Type B pancreatic cell (in vitro differentiated cells): ENCODE results near the gene PLA2G10. TPM values are rescaled to one million over a fixed set of nuclear protein-coding genes. Genes with fewer than 3 reads are reported as not detected.
"Not testable (repeated sequence)": the region's sequence is repeated elsewhere in the genome, so short reads cannot be mapped to it uniquely, and the experiment has no call there.

Experiments used
- DNase-seq: peaks from one replicate; pipeline ENCODE4 v3.0.0; 2021; ENCODE audit warnings: mixed read lengths; ENCODE audit not compliant: unreplicated experiment; ENCODE audit errors: extremely low spot score
- H3K27ac Mint-ChIP-seq: 2 replicates; pipeline ENCODE4 v1.8.0; 2021; ENCODE audit warnings: mild to moderate bottlenecking, mixed read lengths
- H3K27me3 Mint-ChIP-seq: 2 replicates; pipeline ENCODE4 v1.8.0; 2021; ENCODE audit warnings: mixed read lengths
- H3K36me3 Mint-ChIP-seq: 2 replicates; pipeline ENCODE4 v1.8.0; 2021; ENCODE audit warnings: mixed read lengths
- H3K4me1 Mint-ChIP-seq: one replicate; pipeline ENCODE4 v1.8.0; 2021; ENCODE audit warnings: mixed read lengths; ENCODE audit not compliant: unreplicated experiment
- H3K4me3 Mint-ChIP-seq: 2 replicates; pipeline ENCODE4 v1.8.0; 2021; ENCODE audit warnings: mild to moderate bottlenecking, mixed read lengths
- H3K9me3 Mint-ChIP-seq: 2 replicates; pipeline ENCODE4 v1.8.0; 2021; ENCODE audit warnings: mixed read lengths
- long read RNA-seq: library from polyadenylated mRNA; unstranded; transcript quantifications from one replicate; pipeline ENCODE4 v2.0.0, GENCODE V29; 2020
- total RNA-seq: library from RNA; stranded (reverse); gene quantifications from 2 replicates; pipeline ENCODE4 v1.2.1, GENCODE V29; 2021; ENCODE audit warnings: low replicate concordance

The PLA2G10 gene, protein sequence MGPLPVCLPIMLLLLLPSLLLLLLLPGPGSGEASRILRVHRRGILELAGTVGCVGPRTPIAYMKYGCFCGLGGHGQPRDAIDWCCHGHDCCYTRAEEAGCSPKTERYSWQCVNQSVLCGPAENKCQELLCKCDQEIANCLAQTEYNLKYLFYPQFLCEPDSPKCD
- 1.3 TPM in 1 of 2 replicates, not detected in the other for total RNA-seq
- long read RNA-seq, partial matches to known transcripts = 0 of 1 reads
- long read RNA-seq, other reads (novel, unspliced or antisense) = 0 of 1 reads

DNA sequence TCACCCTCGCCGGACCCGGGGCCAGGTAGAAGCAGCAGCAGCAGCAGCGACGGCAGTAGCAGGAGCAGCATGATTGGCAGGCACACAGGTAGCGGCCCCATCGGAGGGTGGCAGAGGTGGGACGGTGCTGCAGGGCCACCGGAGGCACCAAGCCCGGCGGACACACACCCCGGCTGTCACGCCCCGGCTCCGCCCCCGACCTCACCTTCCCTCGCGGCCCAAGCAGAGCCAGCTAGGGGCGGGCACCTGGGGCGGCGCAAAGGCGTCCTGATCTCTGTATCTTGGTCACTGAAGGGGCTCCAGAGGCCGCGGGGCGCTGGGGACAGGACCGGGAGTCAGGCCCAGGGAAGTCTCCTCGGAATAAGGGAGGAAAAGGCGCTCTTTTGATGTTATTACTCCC is at the start of gene PLA2G10:
Gene PLA2G10 (minus strand): TSS at position 180 of the 400 bp plus-strand sequence. CDS start 79 bp downstream, at position 101.
- H3K4me3 Mint-ChIP-seq, DNase-seq, H3K27me3 Mint-ChIP-seq, H3K36me3 Mint-ChIP-seq, H3K4me1 Mint-ChIP-seq, H3K9me3 Mint-ChIP-seq, H3K27ac Mint-ChIP-seq: not testable (repeated sequence)

DNA sequence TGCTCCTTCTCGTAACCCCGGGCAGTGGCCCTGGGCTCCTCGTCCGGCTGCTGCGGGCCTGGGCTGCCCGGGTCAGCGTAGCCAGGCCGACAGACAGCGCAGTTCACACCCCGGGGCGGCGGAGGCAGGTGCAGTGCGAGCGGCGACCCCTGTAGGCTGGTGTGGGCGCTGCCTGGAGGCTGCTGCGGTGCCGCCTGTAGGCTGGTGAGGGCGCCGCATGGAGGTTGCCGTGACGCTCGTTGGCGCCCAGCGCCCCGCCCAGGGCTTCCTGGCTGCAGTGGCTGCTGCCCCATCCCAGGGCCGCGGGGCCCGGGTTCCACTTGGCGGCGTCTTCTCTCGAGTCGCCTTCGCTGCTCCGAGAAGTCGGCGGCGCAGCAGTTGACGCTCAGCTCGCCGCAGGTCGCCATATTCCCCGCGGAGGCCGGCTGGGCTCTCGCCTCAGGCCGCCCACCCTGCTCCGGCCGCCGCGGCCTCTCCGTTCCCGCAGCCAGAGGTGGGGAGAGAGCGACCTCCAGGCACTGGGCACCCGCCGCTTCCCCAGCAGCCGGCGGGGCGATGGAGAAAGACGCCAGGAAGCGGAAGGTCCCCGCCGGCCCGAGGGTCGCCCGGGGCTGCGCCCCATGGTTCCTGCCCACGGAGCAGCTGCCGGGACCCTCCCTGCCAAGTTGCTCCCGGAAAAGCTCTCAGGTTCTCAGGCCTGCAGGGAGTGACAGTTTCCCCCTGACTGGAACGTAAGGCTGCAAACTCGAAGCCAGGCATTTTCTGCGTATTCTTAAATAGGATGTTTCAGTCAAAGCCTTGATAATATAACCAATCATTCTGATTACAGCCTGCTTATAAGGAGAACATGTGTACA is 48.4 kb upstream of the PLA2G10 start, which contains the start of gene NPIPA2:
Gene NPIPA2 (plus strand): TSS at position 261 of the 856 bp plus-strand sequence. CDS start 5,533 bp downstream, outside the sequence.
- not testable (repeated sequence) for H3K27ac Mint-ChIP-seq, H3K4me3 Mint-ChIP-seq, H3K36me3 Mint-ChIP-seq, H3K9me3 Mint-ChIP-seq, H3K27me3 Mint-ChIP-seq, H3K4me1 Mint-ChIP-seq, DNase-seq

DNA sequence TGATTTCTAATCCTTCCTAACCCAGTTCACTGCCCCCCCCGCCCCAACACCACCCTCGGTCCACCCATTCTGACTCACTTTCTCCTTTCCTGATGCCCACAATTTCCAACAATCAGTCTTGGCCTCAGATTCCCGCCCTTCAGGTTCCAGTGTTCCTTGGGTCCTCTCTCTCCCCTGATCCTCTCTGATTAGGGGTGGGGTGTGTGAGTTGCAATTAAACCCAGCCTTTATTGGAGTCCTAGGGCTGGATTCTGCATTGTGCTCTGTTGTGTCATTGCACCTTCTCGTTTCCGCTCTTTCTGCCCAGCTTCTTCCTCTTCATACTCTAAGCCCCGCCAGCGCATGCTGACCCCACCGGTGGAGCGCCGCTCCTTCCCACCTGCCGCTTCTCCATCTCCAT is 47.7 kb upstream of the PLA2G10 start:
- not testable (repeated sequence) for H3K4me1 Mint-ChIP-seq, H3K27ac Mint-ChIP-seq, DNase-seq, H3K36me3 Mint-ChIP-seq, H3K9me3 Mint-ChIP-seq, H3K4me3 Mint-ChIP-seq, H3K27me3 Mint-ChIP-seq

DNA sequence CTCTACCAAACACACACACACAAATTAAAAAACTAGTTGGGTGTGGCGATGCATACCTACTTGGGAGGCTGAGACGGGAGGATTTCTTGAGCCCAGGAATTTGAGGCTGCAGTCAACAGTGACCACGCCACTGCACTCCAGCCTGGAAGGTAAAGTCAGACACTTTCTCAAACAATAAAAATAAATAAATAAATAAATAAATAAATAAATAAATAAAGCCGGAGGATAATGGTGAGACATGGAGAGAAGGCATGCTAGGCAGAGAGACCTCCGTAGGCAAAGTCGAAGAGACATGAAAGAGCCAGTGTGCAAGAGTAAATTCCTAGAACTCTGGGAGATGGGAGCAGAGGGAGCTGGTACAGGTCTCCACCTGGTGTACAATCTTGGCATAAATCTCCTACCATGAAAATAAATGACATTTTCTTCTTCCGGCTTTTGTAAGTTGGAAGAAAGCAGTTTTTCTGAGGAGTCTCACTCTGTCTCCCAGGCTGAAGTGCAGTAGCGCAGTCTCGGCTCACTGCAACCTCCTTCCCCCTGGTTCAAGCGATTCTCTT is 46.8 kb upstream of the PLA2G10 start:
- not testable (repeated sequence) for H3K4me1 Mint-ChIP-seq, H3K27ac Mint-ChIP-seq, H3K36me3 Mint-ChIP-seq, H3K27me3 Mint-ChIP-seq, H3K4me3 Mint-ChIP-seq, DNase-seq, H3K9me3 Mint-ChIP-seq

DNA sequence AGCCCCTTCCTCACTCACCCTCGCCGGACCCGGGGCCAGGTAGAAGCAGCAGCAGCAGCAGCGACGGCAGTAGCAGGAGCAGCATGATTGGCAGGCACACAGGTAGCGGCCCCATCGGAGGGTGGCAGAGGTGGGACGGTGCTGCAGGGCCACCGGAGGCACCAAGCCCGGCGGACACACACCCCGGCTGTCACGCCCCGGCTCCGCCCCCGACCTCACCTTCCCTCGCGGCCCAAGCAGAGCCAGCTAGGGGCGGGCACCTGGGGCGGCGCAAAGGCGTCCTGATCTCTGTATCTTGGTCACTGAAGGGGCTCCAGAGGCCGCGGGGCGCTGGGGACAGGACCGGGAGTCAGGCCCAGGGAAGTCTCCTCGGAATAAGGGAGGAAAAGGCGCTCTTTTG is 39.1 kb upstream of the PLA2G10 start:
- H3K4me3 Mint-ChIP-seq, H3K27ac Mint-ChIP-seq, H3K9me3 Mint-ChIP-seq, H3K4me1 Mint-ChIP-seq, H3K27me3 Mint-ChIP-seq, H3K36me3 Mint-ChIP-seq, DNase-seq: not testable (repeated sequence)

DNA sequence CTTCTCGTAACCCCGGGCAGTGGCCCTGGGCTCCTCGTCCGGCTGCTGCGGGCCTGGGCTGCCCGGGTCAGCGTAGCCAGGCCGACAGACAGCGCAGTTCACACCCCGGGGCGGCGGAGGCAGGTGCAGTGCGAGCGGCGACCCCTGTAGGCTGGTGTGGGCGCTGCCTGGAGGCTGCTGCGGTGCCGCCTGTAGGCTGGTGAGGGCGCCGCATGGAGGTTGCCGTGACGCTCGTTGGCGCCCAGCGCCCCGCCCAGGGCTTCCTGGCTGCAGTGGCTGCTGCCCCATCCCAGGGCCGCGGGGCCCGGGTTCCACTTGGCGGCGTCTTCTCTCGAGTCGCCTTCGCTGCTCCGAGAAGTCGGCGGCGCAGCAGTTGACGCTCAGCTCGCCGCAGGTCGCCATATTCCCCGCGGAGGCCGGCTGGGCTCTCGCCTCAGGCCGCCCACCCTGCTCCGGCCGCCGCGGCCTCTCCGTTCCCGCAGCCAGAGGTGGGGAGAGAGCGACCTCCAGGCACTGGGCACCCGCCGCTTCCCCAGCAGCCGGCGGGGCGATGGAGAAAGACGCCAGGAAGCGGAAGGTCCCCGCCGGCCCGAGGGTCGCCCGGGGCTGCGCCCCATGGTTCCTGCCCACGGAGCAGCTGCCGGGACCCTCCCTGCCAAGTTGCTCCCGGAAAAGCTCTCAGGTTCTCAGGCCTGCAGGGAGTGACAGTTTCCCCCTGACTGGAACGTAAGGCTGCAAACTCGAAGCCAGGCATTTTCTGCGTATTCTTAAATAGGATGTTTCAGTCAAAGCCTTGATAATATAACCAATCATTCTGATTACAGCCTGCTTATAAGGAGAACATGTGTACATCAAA is 9.3 kb upstream of the PLA2G10 start, which contains the start of gene NPIPA3:
Gene NPIPA3 (plus strand): TSS at position 256 of the 856 bp plus-strand sequence. CDS start 5,533 bp downstream, outside the sequence.
- H3K36me3 Mint-ChIP-seq, H3K27ac Mint-ChIP-seq, DNase-seq, H3K4me3 Mint-ChIP-seq, H3K9me3 Mint-ChIP-seq, H3K4me1 Mint-ChIP-seq, H3K27me3 Mint-ChIP-seq: not testable (repeated sequence)

DNA sequence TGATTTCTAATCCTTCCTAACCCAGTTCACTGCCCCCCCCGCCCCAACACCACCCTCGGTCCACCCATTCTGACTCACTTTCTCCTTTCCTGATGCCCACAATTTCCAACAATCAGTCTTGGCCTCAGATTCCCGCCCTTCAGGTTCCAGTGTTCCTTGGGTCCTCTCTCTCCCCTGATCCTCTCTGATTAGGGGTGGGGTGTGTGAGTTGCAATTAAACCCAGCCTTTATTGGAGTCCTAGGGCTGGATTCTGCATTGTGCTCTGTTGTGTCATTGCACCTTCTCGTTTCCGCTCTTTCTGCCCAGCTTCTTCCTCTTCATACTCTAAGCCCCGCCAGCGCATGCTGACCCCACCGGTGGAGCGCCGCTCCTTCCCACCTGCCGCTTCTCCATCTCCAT is 8.6 kb upstream of the PLA2G10 start:
- H3K4me1 Mint-ChIP-seq, H3K27ac Mint-ChIP-seq, H3K36me3 Mint-ChIP-seq, H3K27me3 Mint-ChIP-seq, DNase-seq, H3K9me3 Mint-ChIP-seq, H3K4me3 Mint-ChIP-seq: not testable (repeated sequence)

DNA sequence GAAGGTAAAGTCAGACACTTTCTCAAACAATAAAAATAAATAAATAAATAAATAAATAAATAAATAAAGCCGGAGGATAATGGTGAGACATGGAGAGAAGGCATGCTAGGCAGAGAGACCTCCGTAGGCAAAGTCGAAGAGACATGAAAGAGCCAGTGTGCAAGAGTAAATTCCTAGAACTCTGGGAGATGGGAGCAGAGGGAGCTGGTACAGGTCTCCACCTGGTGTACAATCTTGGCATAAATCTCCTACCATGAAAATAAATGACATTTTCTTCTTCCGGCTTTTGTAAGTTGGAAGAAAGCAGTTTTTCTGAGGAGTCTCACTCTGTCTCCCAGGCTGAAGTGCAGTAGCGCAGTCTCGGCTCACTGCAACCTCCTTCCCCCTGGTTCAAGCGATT is 7.8 kb upstream of the PLA2G10 start:
- not testable (repeated sequence) for H3K27ac Mint-ChIP-seq, H3K4me1 Mint-ChIP-seq, H3K9me3 Mint-ChIP-seq, DNase-seq, H3K27me3 Mint-ChIP-seq, H3K4me3 Mint-ChIP-seq, H3K36me3 Mint-ChIP-seq

DNA sequence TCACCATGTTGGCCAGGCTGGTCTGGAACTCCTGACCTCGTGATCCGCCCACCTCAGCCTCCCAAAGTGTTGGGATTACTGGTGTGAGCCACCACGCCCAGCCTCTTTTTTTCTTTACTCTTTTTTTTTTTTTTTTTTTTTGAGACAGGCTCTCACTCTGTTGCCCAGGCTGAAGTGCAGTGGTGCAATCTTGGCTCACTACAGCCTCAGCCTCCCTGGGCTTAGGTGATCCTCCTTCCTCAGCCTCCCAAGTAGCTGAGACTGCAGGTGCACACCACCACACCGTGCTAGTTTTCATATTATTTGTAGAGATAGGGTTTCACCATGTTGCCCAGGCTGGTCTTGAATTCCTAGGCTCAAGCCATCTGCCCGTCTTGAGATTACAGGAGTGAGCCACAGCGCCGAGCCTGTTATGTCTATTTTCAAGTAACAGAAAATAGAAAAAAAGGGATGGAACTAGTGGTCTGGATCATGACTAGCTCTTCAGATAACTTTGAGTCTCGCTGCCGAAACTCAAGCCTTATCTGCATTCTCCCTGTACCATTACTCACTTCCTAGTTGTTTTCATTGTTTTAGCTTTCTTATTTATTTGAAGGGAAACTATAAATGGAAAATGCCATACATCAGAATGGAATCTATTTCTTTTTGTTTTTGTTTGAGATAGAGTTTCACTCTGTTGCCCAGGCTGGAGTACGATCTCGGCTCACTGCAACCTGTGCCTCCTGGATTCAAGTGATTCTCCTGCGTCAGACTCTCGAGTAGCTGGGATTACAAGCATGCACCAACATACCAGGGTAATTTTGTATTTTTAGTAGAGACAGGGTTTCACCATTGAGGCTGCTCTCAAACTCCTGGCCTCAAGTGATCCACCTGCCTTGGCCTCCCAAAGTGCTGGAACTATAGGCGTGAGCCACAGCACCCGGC is 8.0 kb downstream of the PLA2G10 start:
- not testable (repeated sequence) for H3K4me3 Mint-ChIP-seq, DNase-seq, H3K27ac Mint-ChIP-seq, H3K27me3 Mint-ChIP-seq, H3K9me3 Mint-ChIP-seq, H3K4me1 Mint-ChIP-seq, H3K36me3 Mint-ChIP-seq
